Measurements from ENCODE around the gene SLC1A7.

SLC1A7 gene

GRCh38 chr1:53090227-53091147 is 52.0 kb downstream of the SLC1A7 start:
- DNase-seq (ENCODE audit: low spot score): no peak

DNA sequence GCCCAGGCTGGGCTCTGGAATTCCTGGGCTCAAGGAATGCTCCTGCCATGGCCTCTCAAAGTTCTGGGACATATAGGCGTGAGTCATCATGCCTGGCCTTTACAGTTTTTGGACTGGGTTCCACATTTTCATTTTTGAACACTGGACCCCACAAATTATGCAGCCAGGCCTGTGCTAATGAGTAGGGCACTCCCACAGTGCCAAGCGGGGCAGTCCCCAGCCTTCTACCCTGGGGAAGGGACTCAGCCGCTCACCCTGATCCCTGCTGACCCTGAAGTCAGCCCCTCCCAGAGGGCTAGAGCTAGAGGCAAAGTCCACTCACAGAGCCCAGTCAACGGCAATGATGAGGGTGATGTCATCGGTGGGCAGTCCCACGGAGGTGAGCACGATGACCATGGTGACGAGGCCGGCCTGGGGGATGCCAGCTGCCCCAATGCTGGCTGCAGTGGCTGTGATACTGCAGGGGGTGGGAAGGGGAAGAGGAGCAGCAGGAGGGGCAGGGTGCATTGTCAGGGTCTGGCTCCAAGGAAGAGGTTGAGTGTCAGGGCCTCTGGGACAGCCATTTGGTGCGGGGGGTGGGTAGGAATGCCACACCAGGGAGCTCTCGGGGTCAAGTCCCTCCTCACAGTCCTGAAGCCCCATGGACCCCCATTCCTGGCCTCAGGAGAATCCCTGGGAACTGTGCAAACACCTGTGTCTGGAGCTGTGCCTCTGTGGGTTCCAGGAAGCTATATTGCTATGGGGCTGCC is 52.8 kb downstream of the SLC1A7 start:
- DNase-seq (ENCODE audit: low spot score): no peak

- no peak for DNase-seq (ENCODE audit: low spot score)
These were observed 53.7 kb downstream of the SLC1A7 start for GRCh38 chr1:53088616-53089300.

GRCh38 chr1:53087332-53088285 is 54.8 kb downstream of the SLC1A7 start:
- DNase-seq (ENCODE audit: low spot score): no peak

- no peak for DNase-seq (ENCODE audit: low spot score)
These were observed 55.9 kb downstream of the SLC1A7 start for GRCh38 chr1:53086491-53087070.

- no peak for DNase-seq (ENCODE audit: low spot score)
These were observed 57.0 kb downstream of the SLC1A7 start for GRCh38 chr1:53085405-53085804.

DNA sequence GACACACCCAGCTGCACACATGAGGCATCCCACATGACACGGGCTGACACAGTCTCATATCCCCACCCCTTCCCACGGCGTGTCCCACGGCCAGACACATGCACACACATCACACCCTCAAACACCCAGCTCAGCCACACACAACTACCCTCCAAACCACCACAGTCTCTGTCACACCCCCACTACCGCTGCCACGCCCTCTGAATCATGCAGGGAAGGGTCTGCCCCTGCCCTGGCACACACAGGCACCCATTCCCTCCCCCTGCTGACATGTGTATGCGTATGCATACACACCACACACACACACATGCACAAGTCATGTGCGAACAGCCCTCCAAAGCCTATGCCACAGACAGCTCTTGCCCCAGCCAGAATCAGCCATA is 57.9 kb downstream of the SLC1A7 start:
- DNase-seq (ENCODE audit: low spot score): no peak

DNA sequence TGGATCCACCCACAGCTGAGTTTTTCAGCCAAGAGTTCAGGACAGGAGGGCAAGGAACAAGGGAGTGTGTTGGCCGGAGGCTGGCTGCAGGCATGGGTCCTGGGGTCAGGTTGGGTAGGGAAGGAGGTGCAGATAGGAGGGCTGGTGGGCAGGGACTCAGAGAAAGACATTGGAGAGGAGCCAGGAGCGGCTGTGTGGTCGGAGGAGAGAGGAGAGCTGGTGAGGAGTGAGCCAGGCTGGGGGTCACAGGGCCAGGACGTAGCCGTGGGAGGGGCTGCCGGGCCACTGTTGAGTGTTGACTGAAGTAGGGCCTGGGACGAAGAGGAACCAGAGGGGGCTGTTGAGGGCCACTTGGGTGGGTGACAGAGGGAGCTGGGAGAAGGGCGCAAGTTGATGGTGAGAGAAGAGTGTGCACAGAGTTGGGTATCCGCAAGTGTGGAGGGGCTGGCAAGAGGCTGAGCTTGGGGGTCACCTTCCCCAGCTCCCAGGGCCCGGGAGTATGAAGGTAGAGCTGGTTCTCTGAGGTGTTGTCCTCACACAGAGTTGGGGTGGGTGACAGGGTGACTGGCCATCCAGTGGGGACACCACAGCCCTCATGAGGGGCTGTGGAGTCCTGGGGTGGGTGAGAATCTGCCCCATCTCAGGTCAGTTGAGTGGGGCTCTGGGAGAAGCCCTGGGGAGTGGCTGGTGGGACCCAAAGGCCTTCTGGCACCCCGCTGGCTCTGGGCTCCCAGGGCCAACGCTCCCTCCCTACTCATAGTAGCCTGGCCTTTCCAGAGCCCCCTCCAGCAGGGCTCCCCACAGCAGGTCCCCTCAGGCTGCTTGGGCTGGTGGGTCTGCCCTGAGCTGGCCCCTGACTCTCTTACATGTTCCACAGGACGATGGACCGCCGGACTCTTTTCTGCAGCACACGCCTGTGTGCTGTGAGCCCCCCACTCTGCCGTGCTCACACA is 58.5 kb downstream of the SLC1A7 start:
- no peak for DNase-seq (ENCODE audit: low spot score)

DNA sequence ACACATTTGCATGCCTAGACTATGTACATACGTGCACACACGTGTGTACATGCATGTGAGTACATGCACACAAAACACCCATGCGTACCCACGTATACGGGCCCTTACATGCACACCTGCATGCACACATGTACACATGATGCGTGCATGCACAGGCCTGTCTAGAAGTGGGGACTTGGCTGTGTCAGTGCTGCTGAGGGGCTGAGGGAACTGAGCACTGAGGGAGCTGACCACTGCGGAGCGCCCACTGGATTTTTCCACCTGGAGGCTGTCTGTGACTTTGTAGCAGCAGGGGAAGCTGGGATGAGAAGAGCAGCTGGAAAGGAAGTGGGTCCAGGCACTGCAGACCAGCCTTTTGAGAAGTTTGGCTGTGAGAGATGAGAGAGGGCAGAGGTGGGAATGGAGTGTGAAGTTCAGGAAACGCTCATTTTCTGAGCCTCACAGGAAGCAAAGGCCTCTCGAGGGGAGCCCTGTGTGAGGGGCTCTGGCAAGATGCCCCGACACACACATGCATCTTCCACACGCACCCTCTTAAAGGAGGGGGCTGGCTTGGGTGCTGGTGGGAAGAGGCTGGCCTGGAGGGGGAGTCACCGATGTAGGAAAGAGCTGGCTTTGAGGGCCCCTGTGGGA is 59.5 kb downstream of the SLC1A7 start:
- no peak for DNase-seq (ENCODE audit: low spot score)

GRCh38 chr1:53081384-53082066 is 60.9 kb downstream of the SLC1A7 start:
- no peak for DNase-seq (ENCODE audit: low spot score)

GRCh38 chr1:53080769-53081168 is 61.7 kb downstream of the SLC1A7 start:
- no peak for DNase-seq (ENCODE audit: low spot score)

- DNase-seq (ENCODE audit: low spot score): no peak
These were observed 62.4 kb downstream of the SLC1A7 start for GRCh38 chr1:53080041-53080440.

GRCh38 chr1:53079251-53079650 is 63.2 kb downstream of the SLC1A7 start:
- no peak for DNase-seq (ENCODE audit: low spot score)

- no peak for DNase-seq (ENCODE audit: low spot score)
These were observed 63.9 kb downstream of the SLC1A7 start for GRCh38 chr1:53078333-53079101.

DNA sequence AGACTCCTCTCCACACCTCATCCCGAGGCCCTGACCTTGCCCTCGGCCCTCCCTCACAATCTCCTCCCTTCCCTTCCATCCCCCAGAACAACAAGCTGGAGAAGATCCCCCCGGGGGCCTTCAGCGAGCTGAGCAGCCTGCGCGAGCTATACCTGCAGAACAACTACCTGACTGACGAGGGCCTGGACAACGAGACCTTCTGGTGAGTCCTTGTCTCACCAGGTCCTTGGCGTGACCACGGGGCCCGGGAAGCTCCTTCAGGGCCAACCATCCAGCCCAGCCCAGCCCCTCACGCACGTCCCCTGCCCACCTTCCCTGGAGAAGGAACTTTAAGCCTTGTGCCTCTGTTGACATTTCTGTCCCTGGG is 64.9 kb downstream of the SLC1A7 start:
- DNase-seq (ENCODE audit: low spot score): no peak

DNA sequence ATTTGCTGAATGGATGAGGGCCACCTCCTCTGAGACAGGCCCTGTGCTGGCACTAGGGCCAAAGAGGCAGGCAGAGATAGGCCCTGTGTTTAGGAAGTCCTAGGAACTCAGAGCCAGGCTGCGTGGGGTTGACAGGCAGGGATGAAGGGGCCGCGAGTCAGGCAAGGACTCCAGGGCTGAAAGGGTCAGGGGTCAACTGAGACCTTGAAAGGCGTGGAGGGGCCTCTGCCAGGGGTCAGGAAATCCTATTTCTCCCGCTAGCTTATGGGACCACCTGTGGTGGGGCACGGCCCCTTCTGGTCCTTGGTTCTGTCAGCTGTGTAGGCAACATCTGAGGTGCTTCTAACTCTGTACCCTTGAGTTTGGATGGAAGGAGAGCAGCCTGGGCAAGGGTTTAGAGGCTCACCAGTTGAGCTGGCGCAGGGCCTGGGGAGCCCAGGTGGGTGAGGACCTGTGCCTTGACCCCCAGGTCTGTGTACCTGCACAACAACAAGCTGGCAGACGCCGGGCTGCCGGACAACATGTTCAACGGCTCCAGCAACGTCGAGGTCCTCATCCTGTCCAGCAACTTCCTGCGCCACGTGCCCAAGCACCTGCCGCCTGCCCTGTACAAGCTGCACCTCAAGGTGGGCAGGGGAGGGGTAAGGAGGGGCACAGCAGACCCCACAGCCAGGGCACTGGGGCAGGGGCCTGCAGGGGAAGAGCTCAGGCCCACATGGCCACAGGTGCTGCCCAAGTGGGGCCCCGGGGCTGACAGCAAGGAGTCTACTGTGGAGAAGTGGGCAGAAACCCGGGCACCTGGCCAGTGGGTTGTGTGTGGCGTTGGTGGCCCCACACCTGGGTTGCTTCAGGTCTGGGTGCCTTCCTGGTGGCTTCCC is 65.5 kb downstream of the SLC1A7 start:
- DNase-seq (ENCODE audit: low spot score): no peak

DNA sequence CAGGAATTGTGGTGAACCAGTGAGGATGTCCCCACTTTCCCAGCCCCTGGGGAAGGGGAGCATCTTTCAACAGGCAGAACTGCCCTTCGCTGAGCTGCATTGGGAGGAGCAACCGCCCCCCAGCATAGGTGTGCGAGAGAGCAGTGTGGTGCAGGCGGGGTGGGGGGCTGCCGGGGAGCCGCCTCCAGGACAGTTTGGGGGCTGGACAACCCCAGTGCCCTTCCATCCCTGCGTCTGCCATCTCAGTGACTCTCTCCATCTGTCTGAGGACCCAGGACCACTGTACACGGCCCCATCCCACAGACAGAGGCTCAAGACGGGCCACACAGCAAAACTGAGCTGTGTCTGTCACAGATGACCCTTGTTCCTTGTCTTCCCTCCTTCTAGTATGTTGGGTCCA is 66.3 kb downstream of the SLC1A7 start:
- DNase-seq (ENCODE audit: low spot score): no peak
